ENCODE data around the gene ART1. TPM values are rescaled to one million over a fixed set of nuclear protein-coding genes. Genes with fewer than 3 reads are reported as not detected.

Gene ART1
- total and polyA plus RNA-seq, 7 donors: 1.1 to 1.2 TPM; not detected in 5

DNA sequence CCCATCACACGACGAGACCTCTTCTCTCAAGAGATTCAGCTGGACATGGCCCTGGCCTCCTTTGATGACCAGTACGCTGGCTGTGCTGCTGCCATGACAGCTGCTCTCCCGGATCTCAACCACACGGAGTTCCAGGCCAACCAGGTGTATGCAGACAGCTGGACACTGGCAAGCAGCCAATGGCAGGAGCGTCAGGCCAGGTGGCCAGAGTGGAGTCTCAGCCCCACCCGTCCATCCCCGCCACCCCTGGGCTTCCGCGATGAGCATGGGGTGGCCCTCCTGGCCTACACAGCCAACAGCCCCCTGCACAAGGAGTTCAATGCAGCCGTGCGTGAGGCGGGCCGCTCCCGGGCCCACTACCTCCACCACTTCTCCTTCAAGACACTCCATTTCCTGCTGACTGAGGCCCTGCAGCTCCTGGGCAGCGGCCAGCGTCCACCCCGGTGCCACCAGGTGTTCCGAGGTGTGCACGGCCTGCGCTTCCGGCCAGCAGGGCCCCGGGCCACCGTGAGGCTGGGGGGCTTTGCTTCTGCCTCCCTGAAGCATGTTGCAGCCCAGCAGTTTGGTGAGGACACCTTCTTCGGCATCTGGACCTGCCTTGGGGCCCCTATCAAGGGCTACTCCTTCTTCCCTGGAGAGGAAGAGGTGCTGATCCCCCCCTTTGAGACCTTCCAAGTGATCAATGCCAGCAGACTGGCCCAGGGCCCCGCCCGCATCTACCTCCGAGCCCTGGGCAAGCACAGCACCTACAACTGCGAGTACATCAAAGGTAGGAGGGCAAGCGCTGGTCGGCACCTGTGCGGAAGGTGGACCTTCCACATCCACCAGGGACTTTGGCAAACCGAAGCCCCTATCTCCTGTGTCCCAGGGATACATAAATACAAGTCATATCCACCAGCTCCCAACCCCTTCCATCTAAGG is 14.9 kb downstream of the ART1 start:
- intact Hi-C loops (cut with DNase I): no loop called here
- H3K27me3 ChIP-seq: no peaks in the 10 kb centered on the region
- no peak overlapping the region for H3K27ac ChIP-seq
- WGBS, 2 donors: 84 to 92% methylated on average over 33 of the region's 33 CpGs
- DNase-seq: no peak
- TF ChIP-seq EP300 (IDR thresholded peaks at IDR 0.05) (no peak), POLR2AphosphoS5 (IDR thresholded peaks at IDR 0.05) (no peak), POLR2A (IDR thresholded peaks at IDR 0.05) (no peak), CTCF (IDR thresholded peaks at IDR 0.05) (no peak)
- H3K4me3 ChIP-seq: no peak overlapping the region
- no peaks in the 10 kb centered on the region for H3K4me1 ChIP-seq
- no peaks in the 10 kb centered on the region for H3K36me3 ChIP-seq
- H3K9me3 ChIP-seq: no peaks in the 10 kb centered on the region

- no peaks in the 10 kb centered on the region for H3K4me1 ChIP-seq
- no peaks in the 10 kb centered on the region for H3K9me3 ChIP-seq
- no peak overlapping the region for H3K4me3 ChIP-seq
- 79 to 89% methylated on average over 2 of the region's 2 CpGs for WGBS, 2 donors
- peaks cover 0 to 8% (median 0%) of the 10 kb centered on the region in 4 donors for H3K36me3 ChIP-seq
- intact Hi-C loops (cut with DNase I): no loop called here
- no peaks in the 10 kb centered on the region for H3K27me3 ChIP-seq
- H3K27ac ChIP-seq: no peak overlapping the region
- no peak for DNase-seq
- TF ChIP-seq POLR2AphosphoS5 (IDR thresholded peaks at IDR 0.05) (no peak), EP300 (IDR thresholded peaks at IDR 0.05) (no peak), POLR2A (IDR thresholded peaks at IDR 0.05) (no peak), CTCF (IDR thresholded peaks at IDR 0.05) (no peak)
These were observed 16.0 kb downstream of the ART1 start for GRCh38 chr11:3660960-3661359.

- no peaks in the 10 kb centered on the region for H3K4me1 ChIP-seq
- intact Hi-C loops (cut with DNase I): no loop called here
- DNase-seq: no peak
- H3K27me3 ChIP-seq: no peaks in the 10 kb centered on the region
- no peak overlapping the region for H3K27ac ChIP-seq
- TF ChIP-seq CTCF (IDR thresholded peaks at IDR 0.05) (no peak), POLR2AphosphoS5 (IDR thresholded peaks at IDR 0.05) (no peak), POLR2A (IDR thresholded peaks at IDR 0.05) (no peak), EP300 (IDR thresholded peaks at IDR 0.05) (no peak)
- no peak overlapping the region for H3K4me3 ChIP-seq
- peaks cover 0 to 27% (median 3%) of the 10 kb centered on the region in 4 donors for H3K36me3 ChIP-seq
- no peaks in the 10 kb centered on the region for H3K9me3 ChIP-seq
These were observed 17.9 kb downstream of the ART1 start for GRCh38 chr11:3662856-3663255.

- TF ChIP-seq POLR2AphosphoS5 (IDR thresholded peaks at IDR 0.05) (no peak), POLR2A (IDR thresholded peaks at IDR 0.05) (no peak), EP300 (IDR thresholded peaks at IDR 0.05) (no peak), CTCF (IDR thresholded peaks at IDR 0.05) (no peak)
- no peaks in the 10 kb centered on the region for H3K27me3 ChIP-seq
- no peak for DNase-seq
These were observed 19.2 kb downstream of the ART1 start for GRCh38 chr11:3664032-3664630.

More at GRCh38 chr11:3664032-3664630, 19.2 kb downstream of the ART1 start:
- Histone ChIP-seq H3K9me3 (no peaks in the 10 kb centered on the region), H3K4me1 (no peaks in the 10 kb centered on the region), H3K36me3 (peaks cover 0 to 38% (median 6%) of the 10 kb centered on the region in 4 donors), H3K27ac (no peak overlapping the region), H3K4me3 (no peak overlapping the region)
- intact Hi-C loops (cut with DNase I): no loop called here
- WGBS, 2 donors: 87 to 89% methylated on average over 10 of the region's 10 CpGs
